GM18505 (cell line): ENCODE data around the gene FALEC.
"Not testable (repeated sequence)": the region's sequence is repeated elsewhere in the genome, so short reads cannot be mapped to it uniquely, and the experiment has no call there.

Source experiments
- ATAC-seq: cut with Tn5 transposase; IDR thresholded peaks from one replicate; pipeline ENCODE4 v1.9.1; 2021; ENCODE audit not compliant: unreplicated experiment
- POLR2A ChIP-seq: IDR thresholded peaks from 4 replicates; pipeline ENCODE4 v1.6.1; 2011; ENCODE audit warnings: borderline replicate concordance; ENCODE audit not compliant: insufficient read depth, insufficient read length; ENCODE audit errors: extremely low read depth

FALEC gene

DNA sequence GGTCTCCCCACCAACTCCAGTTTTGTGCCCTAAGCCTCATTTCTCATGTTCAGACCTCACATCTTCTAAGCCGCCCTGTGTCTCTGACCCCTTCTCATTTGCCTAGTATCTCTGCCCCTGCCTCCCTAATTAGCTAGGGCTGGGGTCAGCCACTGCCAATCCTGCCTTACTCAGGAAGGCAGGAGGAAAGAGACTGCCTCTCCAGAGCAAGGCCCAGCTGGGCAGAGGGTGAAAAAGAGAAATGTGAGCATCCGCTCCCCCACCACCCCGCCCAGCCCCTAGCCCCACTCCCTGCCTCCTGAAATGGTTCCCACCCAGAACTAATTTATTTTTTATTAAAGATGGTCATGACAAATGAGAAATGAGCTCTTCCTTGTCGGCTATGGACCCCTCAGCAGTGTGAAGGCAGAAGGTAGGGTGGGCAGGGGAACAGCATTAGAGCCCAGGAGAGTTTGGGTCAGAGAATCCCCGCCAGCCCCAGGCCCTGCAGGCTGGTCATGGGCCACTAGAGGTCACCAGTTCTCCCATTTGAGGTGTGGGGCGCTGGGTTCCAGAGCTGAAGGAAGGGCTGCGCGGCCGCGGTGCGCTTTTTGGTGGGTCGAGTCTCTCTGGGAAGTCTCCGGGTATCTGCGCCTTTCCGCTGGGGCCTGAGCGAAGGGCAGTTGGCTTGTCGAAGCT is 45.2 kb downstream of the FALEC start:
- TF ChIP-seq POLR2A: no peak
- ATAC-seq: no peak

DNA sequence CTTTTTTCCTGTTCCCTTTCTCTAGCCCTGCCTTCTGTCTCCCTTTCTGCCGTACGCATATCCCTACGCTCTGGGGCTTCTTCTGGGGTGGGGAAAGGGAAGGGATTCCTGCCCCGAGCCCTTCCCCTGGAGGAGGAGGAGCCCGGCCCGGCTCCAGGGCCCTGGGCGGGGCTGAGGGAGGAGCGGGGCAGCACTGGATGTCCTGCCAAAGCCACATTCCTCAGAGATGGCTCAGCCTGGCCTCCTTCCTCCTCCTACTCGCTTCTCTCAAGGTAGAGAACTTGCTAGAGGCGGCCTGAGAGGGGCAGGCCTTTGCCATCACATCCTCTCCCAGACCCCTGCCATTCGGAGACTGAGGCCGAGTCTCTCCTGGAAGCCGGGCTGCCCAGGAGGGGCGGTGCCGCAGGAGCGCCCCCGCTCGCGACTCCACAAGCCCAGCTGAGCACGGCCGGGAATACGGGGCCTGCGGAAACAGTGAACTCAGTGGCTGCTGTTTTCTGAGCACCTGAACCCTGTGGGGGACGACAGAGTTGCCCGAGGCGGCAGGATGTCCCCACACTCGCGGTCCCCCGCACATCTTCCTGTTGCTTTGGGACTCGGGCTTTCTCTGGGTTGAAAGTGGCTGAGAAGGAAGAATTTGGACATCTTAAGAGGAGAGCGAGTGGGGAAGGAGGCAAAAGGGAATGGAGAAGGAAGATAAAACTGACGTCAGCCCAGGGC is 45.9 kb downstream of the FALEC start:
- TF ChIP-seq POLR2A: peak; percentile 47
- ATAC-seq: no peak

DNA sequence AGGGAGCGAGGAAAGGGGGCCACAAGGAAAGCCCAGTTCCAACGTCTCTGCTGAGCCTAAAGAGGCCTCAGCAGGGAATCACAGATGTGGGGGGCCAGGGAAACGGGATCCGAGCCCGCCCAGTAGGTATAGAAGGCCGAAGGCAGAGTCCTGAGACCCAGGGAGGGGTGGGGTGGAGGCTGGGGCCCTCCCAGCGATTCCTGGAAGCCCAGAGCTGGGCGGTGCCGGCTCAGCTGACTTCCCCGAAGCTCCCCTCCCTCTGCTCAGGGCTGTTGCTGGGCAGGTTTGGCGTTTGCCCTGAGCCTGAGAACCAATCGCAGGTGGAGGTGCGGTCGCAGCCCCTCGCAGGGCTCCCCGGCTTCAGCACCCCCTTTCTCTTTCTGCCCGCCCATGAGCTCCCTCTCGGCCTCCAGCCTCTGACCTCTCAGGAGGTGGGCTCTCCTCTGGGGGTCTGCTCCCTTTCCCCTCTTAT is 46.5 kb downstream of the FALEC start:
- peak; percentile 34 for ATAC-seq
- peak; percentile 84 for TF ChIP-seq POLR2A

DNA sequence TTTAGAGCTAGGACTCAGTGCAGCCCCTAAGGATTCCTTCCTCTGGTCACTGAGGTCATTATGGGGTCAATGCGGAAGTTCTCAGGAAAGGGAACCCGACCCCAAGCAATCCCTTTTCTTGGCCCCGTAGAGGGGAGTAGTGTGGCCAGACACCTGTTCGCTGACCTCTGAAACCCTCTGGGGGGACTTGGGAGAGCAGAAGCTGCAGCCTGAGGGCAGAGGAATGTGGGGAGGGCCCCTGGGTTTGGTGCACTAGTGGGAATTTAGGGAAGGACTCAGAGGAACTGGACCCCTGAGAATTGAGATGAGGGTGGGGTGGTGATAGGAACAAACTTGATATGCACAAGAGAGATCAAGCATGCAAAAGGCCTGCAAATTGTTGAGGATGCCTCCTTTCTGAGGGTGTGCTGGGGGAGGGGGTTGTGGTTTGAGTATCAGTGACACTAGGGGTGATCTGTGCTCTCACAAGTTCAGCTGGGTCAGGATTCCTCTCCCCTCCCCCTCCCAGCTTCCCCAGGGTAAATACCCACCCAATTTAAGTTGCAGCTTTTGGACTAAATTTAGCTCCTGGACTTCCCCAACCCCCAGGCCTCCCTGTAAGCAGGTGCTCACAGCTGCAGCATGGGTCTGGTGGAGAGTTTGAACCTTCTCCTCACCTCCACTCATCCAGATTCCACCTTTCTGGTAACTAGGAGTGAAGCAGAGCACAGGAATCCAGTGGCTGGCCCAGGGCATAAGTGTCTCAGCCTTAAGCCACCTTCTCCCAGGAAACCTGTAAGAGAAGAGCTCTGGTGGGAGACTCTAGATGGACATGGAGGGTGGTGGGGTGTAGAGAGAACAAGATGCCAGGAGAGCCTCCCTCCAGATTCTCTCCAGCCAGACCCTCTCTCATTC is 47.1 kb downstream of the FALEC start:
- peak; percentile 37 for ATAC-seq
- TF ChIP-seq POLR2A: peak; percentile 53

DNA sequence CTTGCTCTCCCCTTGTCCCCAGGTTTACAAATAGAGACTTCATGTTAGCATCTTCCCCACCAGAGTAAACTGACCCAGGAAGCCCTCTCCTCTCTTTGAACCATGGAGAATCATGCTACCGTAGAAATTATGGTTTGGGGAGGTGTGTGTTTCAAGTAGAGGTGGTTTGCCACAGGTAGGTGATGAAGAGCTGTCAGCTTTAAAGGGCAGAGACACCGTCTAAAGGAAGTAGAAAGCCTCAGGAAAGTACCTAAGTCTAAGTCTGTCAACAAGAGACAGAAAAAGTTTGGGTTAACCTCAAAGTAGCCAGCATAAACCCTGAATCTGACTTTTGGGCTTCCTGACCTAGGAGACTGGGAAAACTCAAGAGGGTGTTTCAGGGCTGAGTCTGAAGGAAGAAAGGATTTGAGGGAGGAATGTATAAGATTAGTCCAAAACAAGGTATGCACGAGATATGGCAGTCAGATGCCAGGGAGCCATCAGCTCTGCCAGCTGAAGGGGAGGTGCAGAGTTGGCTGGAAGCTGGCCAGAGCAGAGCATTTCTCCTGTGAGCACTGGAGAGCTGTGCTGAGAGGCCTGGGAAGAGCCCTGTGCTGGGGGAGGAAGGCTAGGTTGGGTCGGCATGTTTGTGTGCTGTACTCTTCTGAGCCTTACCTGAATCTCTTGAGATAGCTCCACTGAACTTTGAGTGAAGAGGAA is 47.9 kb downstream of the FALEC start:
- TF ChIP-seq POLR2A: peak; percentile 46
- ATAC-seq: no peak

DNA sequence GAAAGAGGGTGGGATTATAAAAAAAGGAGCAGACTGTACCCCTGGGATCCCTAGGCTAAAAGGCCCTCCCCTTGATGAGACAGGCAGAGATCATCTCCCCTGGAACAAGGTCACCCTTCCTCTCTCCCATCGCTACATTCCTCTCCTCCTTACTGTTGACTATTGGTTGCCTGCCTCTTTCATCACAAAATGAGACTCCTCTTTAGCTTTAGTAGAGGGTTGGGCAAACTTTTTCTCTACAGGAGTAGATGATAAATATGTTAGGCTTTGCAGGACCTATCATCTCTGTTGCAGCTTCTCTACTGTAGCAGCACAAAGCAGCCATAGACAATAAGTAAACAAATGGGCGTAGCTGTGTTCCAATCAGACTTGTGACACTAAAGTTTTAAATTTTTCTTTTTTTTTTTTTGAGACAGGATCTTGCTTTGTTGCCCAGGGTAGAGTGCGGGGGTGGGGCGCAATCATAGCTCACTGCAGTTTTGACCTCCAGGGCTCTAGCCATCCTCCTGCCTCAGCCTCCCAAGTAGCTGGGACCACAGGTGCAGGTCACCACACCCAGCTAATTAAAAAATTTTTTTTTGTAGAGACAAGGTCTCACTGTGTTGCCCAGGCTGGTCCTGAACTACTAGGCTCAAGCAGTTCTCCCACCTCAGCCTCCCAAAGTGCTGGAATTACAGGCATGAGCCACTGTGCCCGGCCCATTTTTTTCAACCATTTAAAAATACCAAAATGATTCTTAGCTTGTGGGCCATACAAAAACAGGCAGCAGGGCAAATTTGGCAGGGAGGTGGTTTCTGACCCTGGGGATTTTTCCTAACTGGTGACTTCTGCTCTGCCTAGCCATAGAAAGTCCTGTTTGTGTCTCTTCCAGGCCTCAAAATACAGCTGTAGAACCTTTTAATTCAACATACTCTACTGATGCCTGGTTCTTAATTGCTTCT is 48.8 kb downstream of the FALEC start:
- no peak for TF ChIP-seq POLR2A
- no peak for ATAC-seq

DNA sequence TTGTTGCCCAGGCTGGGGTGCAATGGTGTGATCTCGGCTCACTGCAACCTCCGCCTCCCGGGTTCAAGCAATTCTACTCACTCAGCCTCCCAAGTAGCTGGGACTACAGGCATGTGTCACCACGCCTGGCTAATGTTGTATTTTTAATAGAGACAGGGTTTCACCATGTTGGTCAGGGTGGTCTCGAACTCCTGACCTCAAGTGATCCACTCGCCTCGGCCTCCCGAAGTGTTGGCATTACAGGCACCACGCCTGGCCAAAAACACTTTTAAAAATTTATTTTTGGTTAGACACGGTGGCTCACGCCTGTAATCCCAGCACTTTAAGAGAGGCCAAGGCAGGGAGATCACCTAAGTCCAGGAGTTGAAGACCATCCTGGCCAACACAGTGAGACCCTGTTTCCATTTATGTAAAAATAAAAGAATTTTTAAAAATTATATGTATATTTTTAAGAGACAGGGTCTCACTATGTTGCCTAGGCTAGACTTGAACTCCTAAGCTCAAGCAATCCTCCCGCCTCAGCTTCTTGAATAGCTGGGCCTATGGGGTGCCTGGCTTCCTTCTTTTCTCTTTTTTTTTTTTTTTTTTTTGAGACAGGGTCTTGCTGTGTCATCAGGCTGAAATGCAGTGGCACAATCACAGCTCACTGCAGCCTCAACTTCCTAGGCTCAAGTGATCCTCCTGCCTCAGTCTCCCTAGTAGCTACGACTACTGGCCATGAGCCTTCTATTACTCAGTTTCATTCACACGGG is 49.9 kb downstream of the FALEC start:
- ATAC-seq: not testable (repeated sequence)

DNA sequence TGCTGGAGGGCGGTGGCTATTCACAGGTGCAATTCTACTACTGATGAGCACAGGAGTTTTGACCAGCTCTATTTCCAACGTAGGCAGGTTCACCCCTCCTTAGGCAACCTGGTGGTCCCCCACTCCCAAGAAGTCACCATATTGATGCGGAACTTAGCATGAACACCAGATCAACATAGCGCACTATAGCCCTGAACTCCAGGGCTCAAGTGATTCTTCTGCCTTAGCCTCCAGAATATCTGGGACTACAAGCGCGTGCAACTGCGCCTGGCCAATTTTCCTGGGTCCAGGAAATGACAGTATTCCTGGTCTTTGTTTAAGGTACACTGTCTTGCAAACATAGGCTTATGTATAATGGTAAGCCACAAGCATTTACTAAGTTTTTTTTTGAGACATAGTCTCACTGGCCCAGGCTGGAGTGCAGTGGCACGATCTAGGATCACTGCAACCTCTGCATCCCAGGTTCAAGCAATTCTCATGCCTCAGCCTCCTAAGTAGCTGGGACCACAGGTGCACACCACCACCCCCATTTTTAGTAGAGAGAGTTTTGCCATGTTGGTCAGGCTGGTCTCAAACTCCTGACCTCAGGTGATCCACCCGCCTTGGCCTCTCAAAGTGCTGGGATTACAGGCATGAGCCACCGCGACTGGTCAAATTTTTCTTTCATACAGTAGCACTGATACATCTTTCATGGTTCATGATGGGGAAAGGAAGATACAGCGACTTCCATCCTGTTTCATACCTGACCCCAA is 51.2 kb downstream of the FALEC start:
- TF ChIP-seq POLR2A: no peak
- ATAC-seq: no peak

DNA sequence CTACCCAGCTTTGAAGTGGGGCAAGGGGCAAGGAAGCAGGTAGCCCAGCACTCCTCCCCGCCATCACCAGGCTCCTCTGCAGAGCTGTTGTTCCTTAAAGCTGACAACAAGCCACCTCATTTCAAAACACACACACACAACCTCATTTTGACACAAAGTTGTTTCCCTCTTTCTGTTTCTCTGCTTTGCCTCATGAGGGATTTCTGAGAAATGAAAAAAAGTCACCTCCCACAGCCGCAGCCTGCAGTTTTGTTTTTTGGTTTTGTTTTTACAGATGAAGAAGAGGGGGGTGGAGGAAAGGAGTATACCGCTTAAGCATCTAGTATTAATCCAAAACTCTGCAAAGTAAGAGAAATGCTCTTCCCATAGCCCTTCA is 51.8 kb downstream of the FALEC start:
- peak; percentile 59 for TF ChIP-seq POLR2A
- ATAC-seq: no peak

DNA sequence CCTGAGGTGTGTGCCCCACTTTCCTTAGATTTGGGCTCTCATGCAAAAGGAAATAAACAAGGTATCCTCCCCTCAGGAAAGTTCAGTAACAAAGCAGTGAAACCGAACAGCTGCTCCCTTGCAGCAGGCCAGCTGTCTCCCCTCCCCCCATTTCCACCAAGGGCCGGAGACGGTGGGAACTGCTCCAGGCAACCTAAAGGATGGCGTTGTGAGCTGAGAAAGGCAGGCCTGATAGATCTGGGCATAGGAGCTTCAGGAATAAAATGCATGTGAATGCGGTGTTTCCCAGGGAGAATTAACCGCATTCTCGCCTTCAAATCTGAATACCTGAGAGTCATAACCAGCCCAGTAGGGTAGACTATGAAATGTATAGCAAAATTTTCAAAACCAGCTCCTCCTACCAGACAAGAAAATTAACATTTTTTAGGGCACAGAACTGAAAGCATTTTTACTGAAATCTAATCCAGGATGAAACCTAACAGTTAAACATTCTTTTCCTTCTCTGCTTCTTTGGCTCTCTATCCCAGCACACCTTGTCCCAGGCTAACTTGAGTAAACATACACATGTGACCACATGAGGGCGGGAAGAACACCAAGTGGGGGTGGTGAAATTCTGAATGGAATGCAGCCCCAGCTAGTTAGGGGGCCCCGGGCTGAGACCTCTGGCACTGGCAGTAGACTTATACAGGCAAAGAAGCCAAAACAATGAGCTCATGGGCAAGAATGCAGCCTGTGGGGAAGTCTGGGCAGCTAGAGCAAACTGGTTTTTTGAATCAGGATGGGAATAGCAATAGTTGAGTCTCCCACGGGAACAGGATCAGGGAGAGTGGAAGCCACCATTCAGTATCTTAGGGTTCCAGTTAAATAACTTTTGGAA is 52.4 kb downstream of the FALEC start:
- ATAC-seq: no peak
- TF ChIP-seq POLR2A: no peak
